GM12874 (cell line): Measurements from ENCODE around the gene RDX.

Source experiments
- TF ChIP-seq, protein P1 (sequence below): IDR thresholded peaks from 2 replicates; pipeline ENCODE4 v1.5.1; 2011; ENCODE audit warnings: low read depth, mild to moderate bottlenecking, control low read depth, low read length, moderate library complexity; ENCODE audit not compliant: insufficient read depth

Gene RDX

DNA sequence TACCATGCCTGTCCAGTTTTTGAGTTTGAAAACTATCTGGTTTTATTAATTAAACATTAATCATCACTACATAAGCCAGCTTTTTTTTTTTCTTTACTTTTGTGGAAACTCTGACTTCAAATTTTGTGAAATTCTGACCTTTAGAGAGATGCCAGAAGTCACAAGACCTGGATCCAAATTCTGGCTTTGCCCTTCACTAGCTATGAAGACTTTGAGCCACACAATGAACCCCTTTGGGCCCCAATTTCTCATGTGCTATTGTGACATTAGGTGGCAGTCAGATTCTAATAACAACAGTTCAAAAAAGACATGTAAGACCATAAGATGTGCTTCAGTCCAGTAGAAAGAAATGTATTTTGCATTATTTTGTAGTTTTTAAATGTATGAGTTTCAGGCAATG, 142.9 kb downstream of the RDX start:
- TF ChIP-seq, protein P1, sequence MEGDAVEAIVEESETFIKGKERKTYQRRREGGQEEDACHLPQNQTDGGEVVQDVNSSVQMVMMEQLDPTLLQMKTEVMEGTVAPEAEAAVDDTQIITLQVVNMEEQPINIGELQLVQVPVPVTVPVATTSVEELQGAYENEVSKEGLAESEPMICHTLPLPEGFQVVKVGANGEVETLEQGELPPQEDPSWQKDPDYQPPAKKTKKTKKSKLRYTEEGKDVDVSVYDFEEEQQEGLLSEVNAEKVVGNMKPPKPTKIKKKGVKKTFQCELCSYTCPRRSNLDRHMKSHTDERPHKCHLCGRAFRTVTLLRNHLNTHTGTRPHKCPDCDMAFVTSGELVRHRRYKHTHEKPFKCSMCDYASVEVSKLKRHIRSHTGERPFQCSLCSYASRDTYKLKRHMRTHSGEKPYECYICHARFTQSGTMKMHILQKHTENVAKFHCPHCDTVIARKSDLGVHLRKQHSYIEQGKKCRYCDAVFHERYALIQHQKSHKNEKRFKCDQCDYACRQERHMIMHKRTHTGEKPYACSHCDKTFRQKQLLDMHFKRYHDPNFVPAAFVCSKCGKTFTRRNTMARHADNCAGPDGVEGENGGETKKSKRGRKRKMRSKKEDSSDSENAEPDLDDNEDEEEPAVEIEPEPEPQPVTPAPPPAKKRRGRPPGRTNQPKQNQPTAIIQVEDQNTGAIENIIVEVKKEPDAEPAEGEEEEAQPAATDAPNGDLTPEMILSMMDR = no peak

DNA sequence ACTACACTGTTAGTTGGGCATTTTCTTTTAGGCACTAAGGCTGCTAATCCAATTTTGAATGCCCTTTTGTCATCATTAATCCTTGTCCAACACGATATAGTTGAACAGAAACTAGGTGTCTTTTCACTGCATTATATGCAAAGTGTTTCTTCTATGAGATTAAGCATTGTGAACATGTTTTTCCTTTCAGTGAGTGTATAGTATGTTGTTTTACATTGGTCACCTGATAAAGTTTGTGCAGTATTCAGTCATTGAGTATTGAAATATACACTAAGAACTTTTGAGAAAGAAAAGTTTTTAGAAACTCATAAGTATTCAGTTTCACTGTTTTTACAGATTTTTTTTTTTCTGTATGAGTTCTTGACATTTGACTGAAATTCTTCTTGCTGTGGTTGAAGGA, 144.2 kb downstream of the RDX start:
- TF ChIP-seq, protein P1 = no peak

DNA sequence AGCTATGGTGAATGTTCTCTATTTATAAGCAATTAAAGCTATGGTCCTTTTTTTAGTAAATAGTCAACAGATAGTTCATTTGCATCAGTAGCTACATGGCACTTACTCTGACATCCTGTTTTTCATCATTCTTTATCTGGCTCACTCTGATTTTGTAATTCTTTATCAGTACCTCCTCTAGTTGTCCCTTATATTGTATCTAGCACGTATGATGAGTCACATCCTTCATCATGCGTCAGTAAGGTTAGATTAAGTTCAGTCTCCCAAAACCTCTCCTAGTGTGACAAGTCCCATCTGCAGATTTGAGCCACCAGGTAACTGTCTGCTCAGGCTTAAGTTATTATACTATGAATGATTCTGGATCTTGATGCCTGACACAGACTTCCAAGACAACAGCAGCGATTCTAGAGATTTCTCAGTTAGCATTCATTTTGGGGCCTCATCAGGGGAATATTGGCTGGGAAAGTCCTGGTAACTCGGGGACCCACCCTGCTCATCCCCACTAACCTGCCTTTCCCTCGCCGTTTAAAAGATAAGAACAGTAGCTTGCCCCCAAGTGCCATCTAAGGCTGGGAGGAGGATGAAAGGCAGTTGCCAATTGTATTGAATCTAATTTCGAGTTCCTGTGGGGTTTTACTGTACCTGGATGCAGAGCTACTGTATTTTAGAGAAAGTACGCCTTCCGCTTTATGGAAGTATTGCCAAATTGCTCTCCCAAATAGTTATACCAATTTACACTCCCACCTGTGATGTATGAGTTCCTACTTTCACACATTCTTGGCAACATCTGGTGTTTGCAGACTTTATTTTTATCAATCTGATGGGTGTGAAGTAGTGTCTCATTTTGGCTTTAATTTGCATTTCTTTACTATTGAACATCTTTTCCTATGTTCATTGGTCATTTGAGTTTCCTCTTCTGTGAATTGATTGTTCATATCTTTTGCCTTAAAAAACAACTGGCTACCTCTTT, 147.4 kb downstream of the RDX start:
- TF ChIP-seq, protein P1 = no peak

DNA sequence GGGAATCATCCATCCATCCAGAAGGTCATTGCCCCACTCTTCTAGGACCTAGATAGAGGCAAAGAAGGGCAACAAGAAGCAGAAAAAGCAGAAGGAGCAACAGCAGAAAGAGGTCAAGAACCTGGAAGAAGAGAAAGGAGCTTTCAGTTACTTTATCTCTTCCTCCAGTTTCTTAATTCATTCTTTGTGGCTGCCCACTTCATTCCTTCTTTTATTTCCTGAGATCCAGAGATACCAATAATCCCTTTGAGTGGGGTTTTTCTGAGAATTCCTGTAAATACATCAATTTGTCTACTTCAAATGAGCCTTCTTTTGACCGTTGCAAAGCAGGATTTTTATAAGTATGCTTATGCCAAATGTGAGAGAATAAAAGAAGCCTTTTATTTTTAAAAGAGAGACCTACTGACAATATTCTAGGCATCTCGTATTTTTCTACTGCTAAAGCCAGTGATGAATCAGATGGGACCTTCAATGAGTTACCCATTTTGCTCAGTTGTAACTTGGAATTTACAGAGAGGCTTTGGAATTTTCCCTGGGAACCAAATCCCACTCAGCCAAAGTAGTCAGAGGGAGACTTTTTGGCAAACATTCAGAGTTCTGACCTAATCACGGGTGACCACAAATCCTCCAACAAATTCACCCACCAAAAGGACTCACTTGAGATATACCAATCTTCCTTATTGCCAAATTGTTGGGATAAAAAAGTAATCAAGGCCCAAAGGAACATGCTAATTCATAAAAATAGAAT, 148.3 kb downstream of the RDX start:
- TF ChIP-seq, protein P1 = no peak

DNA sequence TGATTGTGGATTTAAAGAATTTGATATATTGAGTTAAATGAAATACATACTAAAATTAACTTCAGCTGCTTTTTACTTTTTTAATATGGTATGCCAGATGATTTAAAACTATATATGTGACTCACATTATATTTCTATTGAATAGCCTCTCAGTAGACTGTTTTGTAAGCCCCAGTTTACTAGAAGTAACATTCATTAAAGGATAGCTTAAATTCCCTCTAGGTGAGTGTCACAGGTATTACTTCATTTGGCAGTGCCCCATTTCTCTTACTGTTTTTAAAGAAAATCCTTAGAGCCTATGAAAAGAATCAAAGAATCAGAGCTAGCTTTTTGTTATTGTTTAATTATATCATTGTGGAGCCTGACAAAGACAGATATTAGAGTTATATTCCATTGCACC, 154.6 kb downstream of the RDX start:
- TF ChIP-seq, protein P1 = no peak

DNA sequence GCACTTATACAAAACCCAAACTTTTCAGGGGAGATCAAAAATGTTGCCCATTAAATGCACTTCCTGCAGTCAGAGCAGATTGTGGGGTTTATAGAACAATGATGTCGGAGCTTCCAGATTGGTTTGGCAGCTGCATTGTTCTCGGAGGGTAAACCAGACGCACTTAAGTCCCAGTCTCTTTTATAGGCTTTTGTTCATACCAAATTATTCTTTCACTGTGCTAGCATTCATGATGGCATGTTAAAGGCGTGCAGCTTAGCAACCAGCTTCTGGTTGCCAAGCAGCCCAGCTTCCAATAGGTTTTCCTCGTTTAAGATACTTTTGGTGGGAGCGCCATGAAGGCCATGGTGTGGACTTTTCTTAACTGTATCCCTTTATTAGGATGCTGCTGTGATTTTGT, 162.3 kb downstream of the RDX start:
- TF ChIP-seq, protein P1 = no peak

DNA sequence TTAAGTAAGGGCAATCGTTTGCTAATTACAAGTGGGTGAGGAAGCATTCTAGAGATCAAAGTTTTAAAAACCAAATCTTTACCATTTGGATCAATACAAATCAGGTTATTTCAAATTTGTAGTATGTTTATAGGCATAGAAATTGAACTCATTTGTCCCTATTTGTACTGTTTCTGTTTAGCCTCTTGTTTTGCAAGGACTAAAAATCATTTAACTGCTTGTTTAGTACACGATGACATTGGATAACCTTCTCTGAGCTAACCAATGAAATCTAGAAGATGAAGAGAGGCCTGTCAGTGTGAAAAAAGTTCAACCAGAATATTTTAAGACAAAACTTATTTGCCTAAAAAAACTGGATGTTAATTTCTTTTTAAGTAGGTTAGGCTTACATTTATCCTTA, 163.3 kb downstream of the RDX start:
- TF ChIP-seq, protein P1 = no peak
